Large intestine (tissue), 3 donors: Measurements from ENCODE around the gene ORAI1. TPM values are rescaled to one million over a fixed set of nuclear protein-coding genes. Genes with fewer than 3 reads are reported as not detected.
"Not testable (repeated sequence)": the region's sequence is repeated elsewhere in the genome, so short reads cannot be mapped to it uniquely, and the experiment has no call there.

Experiments used
- DNase-seq, 2 donors: peaks; one replicate each; pipeline versions ENCODE4 v3.0.0 to v3.0.0-alpha.2; 2013
- H3K27ac ChIP-seq: one replicate; pipeline ENCODE4 v1.5.1; 2013; ENCODE audit warnings: low read length
- H3K27me3 ChIP-seq: 2 replicates; pipeline ENCODE4 v1.6.1; 2013; ENCODE audit warnings: low read length; ENCODE audit not compliant: control insufficient read depth, insufficient read depth
- H3K36me3 ChIP-seq: 2 replicates; pipeline ENCODE4 v1.6.1; 2013; ENCODE audit warnings: low read length; ENCODE audit not compliant: control insufficient read depth, insufficient read depth
- H3K4me1 ChIP-seq: one replicate; pipeline ENCODE4 v1.6.1; 2013; ENCODE audit warnings: low read length; ENCODE audit not compliant: control insufficient read depth, insufficient read depth
- H3K4me3 ChIP-seq: one replicate; pipeline ENCODE4 v1.5.1; 2013; ENCODE audit warnings: low read length
- H3K9me3 ChIP-seq: one replicate; pipeline ENCODE4 v1.6.1; 2013; ENCODE audit warnings: mild to moderate bottlenecking, low read depth, low read length, moderate library complexity; ENCODE audit not compliant: control insufficient read depth
- whole genome bisulfite sequencing: methylation state at CpG from one replicate; pipeline ENCODE4 v1.1.5; 2013; ENCODE audit warnings: low lambda C conversion rate; ENCODE audit not compliant: insufficient coverage; 5-methylcytosine and 5-hydroxymethylcytosine counted together
- polyA plus RNA-seq: library from polyadenylated mRNA; unstranded; fragments of 120-200 nt; gene quantifications from one replicate; pipeline ENCODE4 v1.2.1, GENCODE V29; 2013

The ORAI1 gene
- polyA plus RNA-seq, 1 donor, result 37.4 TPM

- Histone ChIP-seq H3K4me1 (peaks cover 17% of the 10 kb centered on the region), H3K4me3 (no peak overlapping the region), H3K27me3 (no peaks in the 10 kb centered on the region), H3K27ac (no peak overlapping the region), H3K36me3 (no peaks in the 10 kb centered on the region), H3K9me3 (no peaks in the 10 kb centered on the region)
- DNase-seq, result peak in 1 of 2 donors; percentile 42
- WGBS, result 72% methylated on average over 3 of the region's 17 CpGs
Observed at GRCh38 chr12:121581686-121582429, 44.5 kb upstream of the ORAI1 start.

GRCh38 chr12:121582583-121583333 lies 43.6 kb upstream of the ORAI1 start:
- no peak overlapping the region for H3K27ac ChIP-seq
- no peak overlapping the region for H3K4me3 ChIP-seq
- DNase-seq, result no peak
- no peaks in the 10 kb centered on the region for H3K9me3 ChIP-seq
- H3K4me1 ChIP-seq, result peaks cover 16% of the 10 kb centered on the region
- no peaks in the 10 kb centered on the region for H3K36me3 ChIP-seq
- H3K27me3 ChIP-seq, result no peaks in the 10 kb centered on the region
- WGBS, result no CpG with 5 or more reads among the region's 13 CpGs

- WGBS, result 100% methylated on average over 1 of the region's 2 CpGs
- H3K27me3 ChIP-seq, H3K27ac ChIP-seq, H3K36me3 ChIP-seq, DNase-seq, H3K4me3 ChIP-seq, H3K9me3 ChIP-seq: not testable (repeated sequence)
- H3K4me1 ChIP-seq, result peaks cover 11% of the 10 kb centered on the region
Observed at GRCh38 chr12:121583334-121583661, 43.0 kb upstream of the ORAI1 start.

GRCh38 chr12:121584885-121585284 lies 41.4 kb upstream of the ORAI1 start:
- no CpG with 5 or more reads among the region's 6 CpGs for WGBS
- H3K9me3 ChIP-seq, H3K4me3 ChIP-seq, DNase-seq, H3K36me3 ChIP-seq, H3K27ac ChIP-seq, H3K27me3 ChIP-seq: not testable (repeated sequence)
- H3K4me1 ChIP-seq, result peaks cover 11% of the 10 kb centered on the region

GRCh38 chr12:121590476-121591143 lies 35.7 kb upstream of the ORAI1 start:
- Histone ChIP-seq H3K4me3 (no peak overlapping the region), H3K27me3 (no peaks in the 10 kb centered on the region), H3K9me3 (no peaks in the 10 kb centered on the region), H3K36me3 (no peaks in the 10 kb centered on the region), H3K27ac (peak overlapping the region; percentile 74), H3K4me1 (peaks cover 3% of the 10 kb centered on the region)
- 67% methylated on average over 2 of the region's 10 CpGs for WGBS
- DNase-seq, result peak in 1 of 2 donors; percentile 42

GRCh38 chr12:121592320-121592719 lies 34.0 kb upstream of the ORAI1 start:
- H3K27me3 ChIP-seq, result no peaks in the 10 kb centered on the region
- no peak for DNase-seq
- peaks cover 3% of the 10 kb centered on the region for H3K4me1 ChIP-seq
- H3K36me3 ChIP-seq, result no peaks in the 10 kb centered on the region
- no peak overlapping the region for H3K4me3 ChIP-seq
- WGBS, result no CpG with 5 or more reads among the region's 4 CpGs
- H3K27ac ChIP-seq, result no peak overlapping the region
- H3K9me3 ChIP-seq, result no peaks in the 10 kb centered on the region

GRCh38 chr12:121595520-121595919 lies 30.8 kb upstream of the ORAI1 start:
- peaks cover 20% of the 10 kb centered on the region for H3K4me1 ChIP-seq
- no peak overlapping the region for H3K4me3 ChIP-seq
- WGBS, result no CpG with 5 or more reads among the region's 12 CpGs
- H3K27me3 ChIP-seq, result no peaks in the 10 kb centered on the region
- no peak overlapping the region for H3K27ac ChIP-seq
- no peaks in the 10 kb centered on the region for H3K9me3 ChIP-seq
- H3K36me3 ChIP-seq, result no peaks in the 10 kb centered on the region
- DNase-seq, result no peak

- no peaks in the 10 kb centered on the region for H3K27me3 ChIP-seq
- WGBS, result no CpG with 5 or more reads among the region's 5 CpGs
- DNase-seq, result no peak
- H3K4me1 ChIP-seq, result peaks cover 24% of the 10 kb centered on the region
- no peaks in the 10 kb centered on the region for H3K36me3 ChIP-seq
- H3K27ac ChIP-seq, result no peak overlapping the region
- no peak overlapping the region for H3K4me3 ChIP-seq
- H3K9me3 ChIP-seq, result no peaks in the 10 kb centered on the region
Observed at GRCh38 chr12:121596526-121596925, 29.8 kb upstream of the ORAI1 start.

GRCh38 chr12:121600702-121601336 lies 25.5 kb upstream of the ORAI1 start:
- no CpG with 5 or more reads among the region's 6 CpGs for WGBS
- Histone ChIP-seq H3K27ac (peak overlapping the region; percentile 34), H3K4me3 (no peak overlapping the region), H3K9me3 (no peaks in the 10 kb centered on the region), H3K36me3 (no peaks in the 10 kb centered on the region), H3K27me3 (no peaks in the 10 kb centered on the region), H3K4me1 (peaks cover 25% of the 10 kb centered on the region)
- peak; percentile 93 to 97 for DNase-seq

GRCh38 chr12:121602766-121603165 lies 23.6 kb upstream of the ORAI1 start:
- Histone ChIP-seq H3K27me3 (no peaks in the 10 kb centered on the region), H3K4me1 (peaks cover 25% of the 10 kb centered on the region), H3K9me3 (no peaks in the 10 kb centered on the region), H3K4me3 (no peak overlapping the region), H3K36me3 (no peaks in the 10 kb centered on the region), H3K27ac (no peak overlapping the region)
- 17% methylated on average over 1 of the region's 6 CpGs for WGBS
- DNase-seq, result no peak
